Brain pericyte (primary cell): ENCODE data around the gene OR52L1.
"Not testable (repeated sequence)": the region's sequence is repeated elsewhere in the genome, so short reads cannot be mapped to it uniquely, and the experiment has no call there.

ENCODE experiments used
- DNase-seq: peaks from one replicate; pipeline ENCODE4 v3.0.0-alpha.2; 2012; ENCODE audit warnings: low read depth, low spot score

OR52L1 gene

GRCh38 chr11:5986885-5987284, at the start of gene OR52L1:
TSS of gene OR52L1 (minus strand) at chr11:5986985. CDS start at chr11:5986930, 55 bp downstream.
- no peak for DNase-seq

- DNase-seq = no peak
These were observed 44.1 kb upstream of the OR52L1 start, which contains the start of gene OR56A1 for GRCh38 chr11:6030708-6031405. TSS of gene OR56A1 (minus strand) at chr11:6030758. CDS start at chr11:6027692, 3,066 bp downstream.

GRCh38 chr11:6027501-6027900, 40.7 kb upstream of the OR52L1 start:
- no peak for DNase-seq

GRCh38 chr11:6025056-6025455, 38.3 kb upstream of the OR52L1 start:
- no peak for DNase-seq

- DNase-seq = no peak
These were observed 36.2 kb upstream of the OR52L1 start for GRCh38 chr11:6022956-6023355.

- no peak for DNase-seq
These were observed 26.3 kb upstream of the OR52L1 start for GRCh38 chr11:6013042-6013441.

GRCh38 chr11:6012035-6012668, 25.4 kb upstream of the OR52L1 start:
- no peak for DNase-seq

GRCh38 chr11:6006846-6007245, 20.1 kb upstream of the OR52L1 start, which contains the start of gene OR56A4:
TSS of gene OR56A4 (minus strand) at chr11:6006946. CDS start at chr11:6002992, 3,954 bp downstream.
- DNase-seq = no peak

- DNase-seq = no peak
These were observed 19.6 kb upstream of the OR52L1 start for GRCh38 chr11:6006395-6006794.

GRCh38 chr11:6002202-6002699, 15.5 kb upstream of the OR52L1 start:
- no peak for DNase-seq

- DNase-seq = no peak
These were observed 8.0 kb upstream of the OR52L1 start for GRCh38 chr11:5994791-5995190.

GRCh38 chr11:5992604-5993251, 5.9 kb upstream of the OR52L1 start:
- DNase-seq = no peak

- DNase-seq = no peak
These were observed 5.4 kb upstream of the OR52L1 start for GRCh38 chr11:5992150-5992549.

- DNase-seq = no peak
These were observed 2.4 kb upstream of the OR52L1 start for GRCh38 chr11:5989203-5989602.

- DNase-seq = no peak
These were observed 3.3 kb downstream of the OR52L1 start for GRCh38 chr11:5983443-5983842.

GRCh38 chr11:5973530-5973929, 13.3 kb downstream of the OR52L1 start:
- no peak for DNase-seq

- DNase-seq = no peak
These were observed 18.4 kb downstream of the OR52L1 start, which contains the start of gene OR56A5 for GRCh38 chr11:5968394-5968793. TSS of gene OR56A5 (minus strand) at chr11:5968494. CDS start at chr11:5968494, 0 bp downstream.

- no peak for DNase-seq
These were observed 19.1 kb downstream of the OR52L1 start for GRCh38 chr11:5967708-5968107.

- no peak for DNase-seq
These were observed 19.8 kb downstream of the OR52L1 start for GRCh38 chr11:5966958-5967357.

GRCh38 chr11:5960704-5961320, 26.0 kb downstream of the OR52L1 start:
- DNase-seq = not testable (repeated sequence)

- no peak for DNase-seq
These were observed 31.2 kb downstream of the OR52L1 start for GRCh38 chr11:5955586-5955985.

GRCh38 chr11:5941951-5942350, 44.8 kb downstream of the OR52L1 start, which contains the start of gene OR56A3:
TSS of gene OR56A3 (plus strand) at chr11:5942251. CDS start at chr11:5947347, 5,096 bp downstream.
- DNase-seq = no peak
